Measurements from ENCODE around the gene MDFIC. TPM values are rescaled to one million over a fixed set of nuclear protein-coding genes. Genes with fewer than 3 reads are reported as not detected.

Gene MDFIC
- total and polyA plus RNA-seq, 12 donors, result 11.4 to 172 (median 53.4) TPM

- Histone ChIP-seq H3K4me1 (replicated peaks in 1 of 2) (peaks cover 14 to 16% of the 10 kb centered on the region in 2 donors), H3K9me3 (replicated peaks in 1 of 3) (no peaks in the 10 kb centered on the region), H3K4me3 (no peak overlapping the region), H3K27me3 (no peaks in the 10 kb centered on the region), H3K27ac (no peak overlapping the region), H3K36me3 (replicated peaks in 1 of 2) (no peaks in the 10 kb centered on the region)
- DNase-seq, result no peak
- WGBS, 4 donors, result 88 to 93% (median 91%) methylated on average over 1 of the region's 1 CpG
- intact Hi-C loops (cut with DNase I), result no loop called here
- TF ChIP-seq CTCF (IDR thresholded peaks at IDR 0.05) (no peak), POLR2A (IDR thresholded peaks at IDR 0.05) (no peak)
Observed at GRCh38 chr7:115014794-115015193, 92.9 kb downstream of the MDFIC start.

GRCh38 chr7:115015619-115016018 lies 93.7 kb downstream of the MDFIC start:
- TF ChIP-seq POLR2A (IDR thresholded peaks at IDR 0.05), result no peak
- no peak for TF ChIP-seq CTCF (IDR thresholded peaks at IDR 0.05)
- 92 to 95% (median 95%) methylated on average over 4 of the region's 4 CpGs for WGBS, 4 donors
- Histone ChIP-seq H3K4me3 (no peak overlapping the region), H3K4me1 (replicated peaks in 1 of 2) (peaks cover 7 to 8% of the 10 kb centered on the region in 2 donors), H3K27me3 (no peaks in the 10 kb centered on the region), H3K36me3 (replicated peaks in 1 of 2) (no peaks in the 10 kb centered on the region), H3K27ac (no peak overlapping the region), H3K9me3 (replicated peaks in 1 of 3) (no peaks in the 10 kb centered on the region)
- intact Hi-C loops (cut with DNase I), result no loop called here
- no peak for DNase-seq

- Histone ChIP-seq H3K4me3 (no peak overlapping the region), H3K27me3 (no peaks in the 10 kb centered on the region), H3K27ac (no peak overlapping the region), H3K4me1 (replicated peaks in 1 of 2) (no peaks in the 10 kb centered on the region), H3K9me3 (replicated peaks in 1 of 3) (no peaks in the 10 kb centered on the region), H3K36me3 (replicated peaks in 1 of 2) (no peaks in the 10 kb centered on the region)
- intact Hi-C loops (cut with DNase I), result no loop called here
- WGBS, 4 donors, result 84 to 93% (median 89%) methylated on average over 4 of the region's 4 CpGs
- TF ChIP-seq POLR2A (IDR thresholded peaks at IDR 0.05), result no peak
- TF ChIP-seq CTCF (IDR thresholded peaks at IDR 0.05), result no peak
- DNase-seq, result no peak
Observed at GRCh38 chr7:115019882-115020605, 98.2 kb downstream of the MDFIC start.

- H3K4me3 ChIP-seq, result no peak overlapping the region
- WGBS, 4 donors, result 68 to 76% (median 73%) methylated on average over 6 of the region's 6 CpGs
- no peaks in the 10 kb centered on the region for H3K4me1 ChIP-seq (replicated peaks in 1 of 2)
Observed at GRCh38 chr7:115023219-115023618, 101.3 kb downstream of the MDFIC start.

More at GRCh38 chr7:115023219-115023618, 101.3 kb downstream of the MDFIC start:
- Histone ChIP-seq H3K9me3 (replicated peaks in 1 of 3) (no peaks in the 10 kb centered on the region), H3K36me3 (replicated peaks in 1 of 2) (no peaks in the 10 kb centered on the region), H3K27ac (no peak overlapping the region), H3K27me3 (no peaks in the 10 kb centered on the region)
- intact Hi-C loops (cut with DNase I), result no loop called here
- TF ChIP-seq CTCF (IDR thresholded peaks at IDR 0.05), result no peak
- TF ChIP-seq POLR2A (IDR thresholded peaks at IDR 0.05), result no peak
- no peak for DNase-seq
